Lower leg skin (tissue), 4 donors: Measurements from ENCODE around the gene ANO10. TPM values are rescaled to one million over a fixed set of nuclear protein-coding genes. Genes with fewer than 3 reads are reported as not detected.
"Not testable (repeated sequence)": the region's sequence is repeated elsewhere in the genome, so short reads cannot be mapped to it uniquely, and the experiment has no call there.

Experiments used
- DNase-seq, 2 donors: peaks; one replicate each; pipeline ENCODE4 v3.0.0-alpha.2; 2019; ENCODE audit warnings: low spot score in 2 of 2
- H3K4me3 ChIP-seq: fragments of 200-600 bp; sonication (generic); 2 replicates; pipeline ENCODE4 v1.5.1; 2017; ENCODE audit warnings: mild to moderate bottlenecking, low read depth; ENCODE audit not compliant: poor library complexity, severe bottlenecking
- POLR2A ChIP-seq, 2 donors: fragments of 450-650 bp; IDR thresholded peaks; one replicate each; pipeline ENCODE4 v1.6.1; 2016 to 2017; ENCODE audit warnings: antibody characterized with exemption in 2 of 2, mild to moderate bottlenecking in 1 of 2, moderate library complexity in 1 of 2
- WGBS, 2 donors: methylation state at CpG; one replicate each; pipeline ENCODE4 v1.1.5; 2018; 5-methylcytosine and 5-hydroxymethylcytosine counted together
- intact Hi-C: fragments of 100-400 bp; cut with DNase I; formaldehyde crosslinking; loops from one replicate; pipeline ENCODE4 v1.15.0; 2023; ENCODE audit warnings: low total_unique reads
- total RNA-seq, 4 donors: library from RNA; depleted of rRNA; stranded (reverse); fragments of >200 nt; gene quantifications; one replicate each; pipeline ENCODE4 v1.1.0, GENCODE V29; 2016
- TF ChIP-seq, protein P1 (sequence below), 3 donors: fragments of 450-650 bp; IDR thresholded peaks; one replicate each; pipeline ENCODE4 v1.5.1; 2016; ENCODE audit warnings: antibody characterized with exemption in 3 of 3, mild to moderate bottlenecking in 3 of 3, moderate library complexity in 2 of 3

ANO10 gene
- total RNA-seq, 4 donors from 2014 or later = 31.6 to 41.5 (median 37.5) TPM

DNA sequence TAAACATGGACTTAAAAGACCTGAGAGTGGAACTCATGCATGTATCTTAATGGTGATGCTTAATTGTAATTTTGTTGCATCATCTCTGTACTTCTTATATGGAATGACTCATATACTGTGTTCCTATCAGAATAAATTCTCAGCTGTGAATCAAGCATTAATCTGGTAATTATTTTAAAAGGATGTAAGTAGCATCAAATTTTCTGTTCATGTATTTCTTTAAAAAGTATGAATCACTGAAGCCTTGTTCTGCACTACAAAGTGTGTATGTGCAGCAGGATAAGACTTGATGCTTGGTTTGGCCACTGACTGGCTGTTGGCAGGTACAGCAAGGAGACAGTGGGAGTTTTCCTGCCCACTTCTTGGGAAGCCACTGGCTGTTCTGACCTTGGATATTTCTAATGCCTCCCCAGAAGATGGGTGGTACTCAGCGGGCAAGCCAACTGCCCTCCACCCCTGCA is 123.9 kb downstream of the ANO10 start:
- WGBS, 2 donors = 78 to 95% methylated on average over 1 of the region's 1 CpG

DNA sequence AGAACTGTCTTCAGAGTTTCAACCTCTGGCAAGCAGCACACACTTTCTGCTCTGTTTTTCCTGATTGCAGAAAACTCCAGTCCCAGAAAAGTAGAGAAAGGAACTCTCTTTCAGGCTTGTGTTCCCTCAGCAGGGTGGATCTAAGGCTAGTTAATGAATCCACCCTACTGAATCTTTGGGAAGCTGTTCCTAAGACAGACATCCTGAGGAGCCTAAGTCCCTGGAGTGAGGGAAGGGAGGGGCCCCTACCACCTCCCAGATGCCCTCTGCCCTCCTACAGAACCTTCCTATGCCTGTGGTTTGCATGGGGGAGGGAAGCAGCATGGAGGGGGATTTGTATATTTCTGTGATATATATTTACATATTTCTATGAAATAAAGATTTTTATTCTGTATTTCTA is 124.4 kb downstream of the ANO10 start:
- intact Hi-C loops = no loop called here
- no peak for DNase-seq
- TF ChIP-seq POLR2A (IDR thresholded peaks at IDR 0.05) = no peak
- TF ChIP-seq, protein P1, sequence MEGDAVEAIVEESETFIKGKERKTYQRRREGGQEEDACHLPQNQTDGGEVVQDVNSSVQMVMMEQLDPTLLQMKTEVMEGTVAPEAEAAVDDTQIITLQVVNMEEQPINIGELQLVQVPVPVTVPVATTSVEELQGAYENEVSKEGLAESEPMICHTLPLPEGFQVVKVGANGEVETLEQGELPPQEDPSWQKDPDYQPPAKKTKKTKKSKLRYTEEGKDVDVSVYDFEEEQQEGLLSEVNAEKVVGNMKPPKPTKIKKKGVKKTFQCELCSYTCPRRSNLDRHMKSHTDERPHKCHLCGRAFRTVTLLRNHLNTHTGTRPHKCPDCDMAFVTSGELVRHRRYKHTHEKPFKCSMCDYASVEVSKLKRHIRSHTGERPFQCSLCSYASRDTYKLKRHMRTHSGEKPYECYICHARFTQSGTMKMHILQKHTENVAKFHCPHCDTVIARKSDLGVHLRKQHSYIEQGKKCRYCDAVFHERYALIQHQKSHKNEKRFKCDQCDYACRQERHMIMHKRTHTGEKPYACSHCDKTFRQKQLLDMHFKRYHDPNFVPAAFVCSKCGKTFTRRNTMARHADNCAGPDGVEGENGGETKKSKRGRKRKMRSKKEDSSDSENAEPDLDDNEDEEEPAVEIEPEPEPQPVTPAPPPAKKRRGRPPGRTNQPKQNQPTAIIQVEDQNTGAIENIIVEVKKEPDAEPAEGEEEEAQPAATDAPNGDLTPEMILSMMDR (IDR thresholded peaks at IDR 0.05) = no peak
- H3K4me3 ChIP-seq = no peak overlapping the region

More for the DNA sequence above, 123.9 kb downstream of the ANO10 start:
- DNase-seq = no peak
- intact Hi-C loops = no loop called here
- TF ChIP-seq POLR2A (IDR thresholded peaks at IDR 0.05) = no peak
- TF ChIP-seq, protein P1 (IDR thresholded peaks at IDR 0.05) = no peak
- H3K4me3 ChIP-seq = no peak overlapping the region

DNA sequence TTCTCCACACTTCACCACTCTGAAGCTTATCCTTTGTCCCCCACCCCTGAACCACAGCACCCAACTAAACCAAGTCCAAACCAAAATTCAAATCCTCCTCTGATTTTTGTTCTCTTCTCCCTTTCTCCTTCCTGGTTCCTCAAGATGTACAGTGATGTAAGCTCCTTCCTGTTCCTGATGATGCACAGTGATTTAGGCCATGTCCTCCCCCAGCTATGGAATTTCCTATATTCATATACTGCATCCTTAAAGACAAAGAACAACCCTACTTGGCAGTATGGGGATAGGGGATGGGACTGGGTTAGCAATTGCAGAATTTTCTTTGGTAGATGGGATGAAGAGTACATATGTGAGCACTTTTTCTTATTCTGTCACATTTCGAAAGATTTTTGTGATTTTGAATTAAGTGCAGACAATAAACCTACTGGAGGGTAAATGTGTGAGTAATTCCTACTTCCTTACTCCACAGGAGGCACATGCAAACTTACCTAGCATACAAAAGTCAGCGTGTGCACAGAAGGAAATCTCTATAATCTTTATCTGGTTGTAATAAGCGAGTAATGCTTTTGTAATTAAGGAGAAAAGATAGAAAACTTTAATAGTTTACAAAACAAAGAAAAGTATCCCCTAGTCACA is 125.0 kb downstream of the ANO10 start:
- TF ChIP-seq, protein P1 (IDR thresholded peaks at IDR 0.05) = no peak
- no peak for TF ChIP-seq POLR2A (IDR thresholded peaks at IDR 0.05)
- 84 to 85% methylated on average over 3 of the region's 3 CpGs for WGBS, 2 donors
- intact Hi-C loops = no loop called here
- no peak for DNase-seq
- no peak overlapping the region for H3K4me3 ChIP-seq

DNA sequence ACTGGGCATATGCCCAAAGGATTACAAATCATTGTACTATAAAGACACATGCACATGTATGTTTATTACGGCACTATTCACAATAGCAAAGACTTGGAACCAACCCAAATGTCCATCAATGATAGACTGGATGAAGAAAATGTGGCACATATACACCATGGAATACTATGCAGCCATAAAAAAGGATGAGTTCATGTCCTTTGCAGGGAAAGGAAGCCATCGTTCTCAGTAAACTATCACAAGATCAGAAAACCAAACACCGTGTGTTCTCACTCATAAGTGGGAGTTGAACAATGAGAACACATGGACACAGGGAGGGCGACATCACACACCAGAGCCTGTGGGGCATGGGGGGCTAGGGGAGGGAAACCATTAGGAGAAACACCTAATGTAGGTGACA is 128.9 kb downstream of the ANO10 start:
- intact Hi-C loops = not testable (repeated sequence)

DNA sequence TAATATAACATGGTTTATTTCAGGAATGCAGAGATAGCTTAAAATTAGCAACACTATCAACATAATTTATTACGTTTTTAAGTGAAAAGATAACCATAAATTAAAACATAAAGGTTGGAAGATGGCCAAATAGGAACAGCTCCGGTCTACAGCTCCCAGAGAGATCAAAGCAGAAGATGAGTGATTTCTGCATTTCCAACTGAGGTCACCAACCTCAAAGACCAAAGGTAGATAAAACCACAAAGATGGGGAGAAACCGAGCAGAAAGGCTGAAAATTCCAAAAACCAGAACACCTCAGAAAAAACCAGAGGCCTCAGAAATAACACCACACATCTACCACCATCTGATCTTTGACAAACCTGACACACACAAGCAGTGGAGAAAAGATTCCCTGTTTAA is 130.0 kb downstream of the ANO10 start:
- intact Hi-C loops, DNase-seq, H3K4me3 ChIP-seq: not testable (repeated sequence)
- 59 to 65% methylated on average over 3 of the region's 3 CpGs for WGBS, 2 donors

More for the DNA sequence above, 128.9 kb downstream of the ANO10 start:
- 92 to 94% methylated on average over 4 of the region's 4 CpGs for WGBS, 2 donors
- not testable (repeated sequence) for H3K4me3 ChIP-seq, DNase-seq

DNA sequence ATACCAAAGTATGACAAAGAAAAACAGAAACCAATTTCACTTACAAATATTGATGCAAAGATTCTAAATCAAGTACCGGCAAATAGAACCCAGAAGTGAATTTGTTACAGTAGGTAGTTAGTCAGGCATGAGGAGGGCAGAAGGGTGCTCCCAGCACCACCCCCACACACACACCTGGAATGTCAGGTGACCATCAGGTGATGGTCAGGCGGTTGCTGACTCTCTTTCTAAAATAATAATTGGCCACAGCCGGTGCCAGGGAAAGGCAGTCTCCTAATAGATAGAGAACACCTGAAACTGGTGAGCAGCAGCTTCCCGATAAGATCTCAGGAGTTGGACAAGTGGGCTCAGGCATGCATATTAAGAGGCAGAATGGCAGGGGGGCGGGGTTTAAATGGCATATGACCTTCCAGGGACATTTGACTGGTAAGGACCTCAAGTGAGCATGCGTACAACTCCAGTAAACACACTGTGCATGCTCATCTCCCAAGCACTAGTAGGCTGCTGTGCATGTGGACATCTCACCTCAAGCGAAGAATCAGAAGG is 131.1 kb downstream of the ANO10 start:
- 94 to 96% methylated on average over 7 of the region's 7 CpGs for WGBS, 2 donors
- TF ChIP-seq, protein P1 (IDR thresholded peaks at IDR 0.05) = no peak
- TF ChIP-seq POLR2A (IDR thresholded peaks at IDR 0.05) = no peak
- intact Hi-C loops = no loop called here
- DNase-seq = no peak
- no peak overlapping the region for H3K4me3 ChIP-seq

DNA sequence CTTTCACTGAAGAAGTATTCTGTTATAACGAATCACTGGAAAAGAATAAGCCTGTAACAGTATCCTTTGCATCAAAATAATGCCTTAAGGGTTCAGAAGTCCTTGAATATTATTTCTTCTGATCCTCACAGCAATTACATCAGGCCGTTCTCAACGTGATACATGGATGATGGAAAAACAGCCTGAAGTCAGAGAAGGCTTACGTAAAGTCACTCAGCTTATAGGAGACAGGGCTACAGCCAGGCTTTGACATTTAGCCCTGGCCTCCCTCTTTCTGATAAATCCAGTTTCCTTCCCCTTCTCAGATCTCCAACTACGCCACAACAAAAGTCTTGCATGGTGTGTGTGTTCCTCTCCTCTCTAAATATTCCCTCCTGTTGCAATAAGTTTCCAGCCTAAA is 131.9 kb downstream of the ANO10 start:
- TF ChIP-seq POLR2A (IDR thresholded peaks at IDR 0.05) = no peak
- TF ChIP-seq, protein P1 (IDR thresholded peaks at IDR 0.05) = no peak
- no peak overlapping the region for H3K4me3 ChIP-seq
- no peak for DNase-seq
- WGBS, 2 donors = 67 to 73% methylated on average over 5 of the region's 5 CpGs
- intact Hi-C loops = no loop called here
